Dedifferentiated amniotic fluid mesenchymal stem cell (primary cell): ENCODE results near the gene NLRP2B.
"Not testable (repeated sequence)": the region's sequence is repeated elsewhere in the genome, so short reads cannot be mapped to it uniquely, and the experiment has no call there.

Experiments
- DNase-seq: peaks from one replicate; pipeline ENCODE4 v3.0.0-alpha.2; 2016; ENCODE audit errors: extremely low spot score

Gene NLRP2B

GRCh38 chrX:57680160-57680559 is at the start of gene NLRP2B:
TSS of gene NLRP2B (minus strand) at chrX:57680260.
- DNase-seq, result no peak

- not testable (repeated sequence) for DNase-seq
These were observed 45.9 kb upstream of the NLRP2B start for GRCh38 chrX:57725995-57726394.

- DNase-seq, result no peak
These were observed 1.3 kb upstream of the NLRP2B start for GRCh38 chrX:57681341-57681740.

- no peak for DNase-seq
These were observed 1.2 kb downstream of the NLRP2B start for GRCh38 chrX:57678686-57679428.

GRCh38 chrX:57677132-57677858 is 2.8 kb downstream of the NLRP2B start:
- DNase-seq, result no peak

GRCh38 chrX:57675320-57675719 is 4.7 kb downstream of the NLRP2B start:
- no peak for DNase-seq

- no peak for DNase-seq
These were observed 5.2 kb downstream of the NLRP2B start for GRCh38 chrX:57674861-57675260.

- DNase-seq, result no peak
These were observed 10.1 kb downstream of the NLRP2B start for GRCh38 chrX:57669961-57670360.

GRCh38 chrX:57667010-57667409 is 13.1 kb downstream of the NLRP2B start:
- DNase-seq, result no peak

GRCh38 chrX:57655065-57655464 is 25.0 kb downstream of the NLRP2B start:
- DNase-seq, result no peak

GRCh38 chrX:57652705-57653104 is 27.4 kb downstream of the NLRP2B start:
- DNase-seq, result no peak

- no peak for DNase-seq
These were observed 28.7 kb downstream of the NLRP2B start for GRCh38 chrX:57651169-57651919.

- DNase-seq, result no peak
These were observed 33.0 kb downstream of the NLRP2B start for GRCh38 chrX:57647020-57647419.

- DNase-seq, result no peak
These were observed 36.4 kb downstream of the NLRP2B start for GRCh38 chrX:57643698-57644097.

GRCh38 chrX:57641338-57641737 is 38.7 kb downstream of the NLRP2B start:
- no peak for DNase-seq

- DNase-seq, result no peak
These were observed 39.4 kb downstream of the NLRP2B start for GRCh38 chrX:57640674-57641016.

- not testable (repeated sequence) for DNase-seq
These were observed 50.6 kb downstream of the NLRP2B start for GRCh38 chrX:57629438-57629837.
